Measurements from ENCODE around the gene SERPINB10.

Gene SERPINB10, protein sequence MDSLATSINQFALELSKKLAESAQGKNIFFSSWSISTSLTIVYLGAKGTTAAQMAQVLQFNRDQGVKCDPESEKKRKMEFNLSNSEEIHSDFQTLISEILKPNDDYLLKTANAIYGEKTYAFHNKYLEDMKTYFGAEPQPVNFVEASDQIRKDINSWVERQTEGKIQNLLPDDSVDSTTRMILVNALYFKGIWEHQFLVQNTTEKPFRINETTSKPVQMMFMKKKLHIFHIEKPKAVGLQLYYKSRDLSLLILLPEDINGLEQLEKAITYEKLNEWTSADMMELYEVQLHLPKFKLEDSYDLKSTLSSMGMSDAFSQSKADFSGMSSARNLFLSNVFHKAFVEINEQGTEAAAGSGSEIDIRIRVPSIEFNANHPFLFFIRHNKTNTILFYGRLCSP

DNA sequence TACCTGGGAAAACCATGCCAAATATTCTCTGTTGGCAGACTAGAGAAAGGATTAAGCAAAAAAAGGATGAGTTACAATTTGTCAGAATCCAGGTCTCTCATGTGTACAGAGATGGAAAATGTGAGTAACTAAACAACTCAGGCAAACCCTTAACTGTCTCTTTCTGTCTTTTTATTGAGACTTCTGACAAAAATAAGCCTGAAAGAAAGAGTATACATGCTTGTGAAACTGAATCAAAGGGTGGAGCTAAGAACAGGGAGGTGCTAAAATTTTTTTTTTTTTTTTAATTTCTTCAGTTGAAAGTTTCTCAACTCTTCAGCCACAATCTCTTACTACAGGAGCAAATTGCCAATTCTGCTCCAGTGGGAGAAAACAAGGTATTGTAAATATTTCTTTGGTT lies at the start of gene SERPINB10:
TSS of gene SERPINB10 (plus strand) at position 295 of the 400 bp plus-strand sequence. CDS start 7,553 bp downstream, outside the sequence.
- DNase-seq, result no peak

DNA sequence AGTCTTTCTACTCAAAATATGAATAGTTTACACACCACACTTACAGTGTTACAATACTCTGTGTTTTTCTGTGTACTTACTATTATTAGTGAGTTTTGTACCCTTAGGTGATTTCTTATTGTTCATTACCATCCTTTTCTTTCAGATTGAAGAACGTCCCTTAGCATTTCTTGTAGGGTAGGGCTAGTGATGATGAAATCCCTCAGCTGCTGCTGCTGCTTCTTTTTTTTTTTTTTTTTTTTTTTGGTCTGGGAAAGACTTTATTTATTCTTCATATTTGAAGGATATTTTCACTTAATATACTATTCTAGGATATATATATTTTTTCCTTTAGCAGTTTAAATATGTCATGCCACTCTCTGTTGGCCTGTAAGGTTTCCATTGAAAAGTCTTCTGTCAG lies 49.3 kb upstream of the SERPINB10 start:
- DNase-seq, result no peak

DNA sequence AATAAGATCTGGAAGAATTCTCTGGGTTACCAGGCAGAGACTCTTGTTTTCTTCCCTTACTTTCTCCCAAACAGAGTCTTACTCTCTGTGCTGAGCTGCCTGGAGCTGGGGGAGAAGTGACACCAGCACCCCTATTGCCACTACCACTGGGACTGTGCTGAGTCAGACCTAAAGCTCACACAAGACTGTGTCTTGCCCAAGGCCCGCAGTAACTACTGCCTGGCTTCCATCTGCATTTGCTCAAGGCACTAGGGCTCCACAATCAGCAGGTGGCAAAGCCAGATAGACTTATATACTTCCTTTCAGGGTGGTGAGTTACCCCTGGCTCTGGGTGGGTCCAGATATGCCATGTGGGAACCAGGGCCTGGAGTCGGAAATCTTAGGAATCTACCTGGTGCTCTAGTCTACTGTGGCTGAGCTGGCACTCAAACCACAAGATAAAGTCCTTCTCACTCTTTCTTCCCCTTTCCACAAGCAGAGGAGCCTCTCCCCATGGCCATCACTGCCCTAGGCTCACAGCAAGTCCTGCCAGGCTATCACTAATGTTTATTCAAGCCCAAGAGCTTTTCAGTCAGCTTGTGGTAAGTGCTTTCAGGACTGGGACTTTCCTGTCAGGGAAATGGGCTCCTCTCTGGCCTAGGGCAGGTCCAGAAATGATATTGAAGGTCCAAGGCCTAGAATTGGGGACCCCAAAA lies 47.8 kb upstream of the SERPINB10 start:
- no peak for DNase-seq

DNA sequence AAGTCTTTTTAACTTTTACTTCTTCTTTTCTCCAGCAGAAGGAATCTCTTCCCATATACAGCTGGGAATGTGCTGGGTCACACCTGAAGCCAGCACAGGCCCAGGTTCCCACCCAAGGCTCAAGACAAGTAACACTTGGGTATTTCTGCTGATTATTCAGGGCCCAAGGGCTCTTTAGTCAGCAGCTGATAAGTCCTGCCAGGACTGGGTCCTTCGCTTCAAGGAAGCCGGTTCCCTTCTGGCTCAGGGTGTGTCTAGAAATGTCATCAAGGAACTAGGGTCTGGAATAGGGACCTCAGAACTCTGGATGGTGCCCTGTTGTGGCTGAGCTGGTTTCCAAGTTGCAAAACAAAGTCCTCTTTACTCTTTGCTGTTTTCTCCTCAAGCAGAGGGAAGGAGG lies 47.2 kb upstream of the SERPINB10 start:
- DNase-seq, result no peak

DNA sequence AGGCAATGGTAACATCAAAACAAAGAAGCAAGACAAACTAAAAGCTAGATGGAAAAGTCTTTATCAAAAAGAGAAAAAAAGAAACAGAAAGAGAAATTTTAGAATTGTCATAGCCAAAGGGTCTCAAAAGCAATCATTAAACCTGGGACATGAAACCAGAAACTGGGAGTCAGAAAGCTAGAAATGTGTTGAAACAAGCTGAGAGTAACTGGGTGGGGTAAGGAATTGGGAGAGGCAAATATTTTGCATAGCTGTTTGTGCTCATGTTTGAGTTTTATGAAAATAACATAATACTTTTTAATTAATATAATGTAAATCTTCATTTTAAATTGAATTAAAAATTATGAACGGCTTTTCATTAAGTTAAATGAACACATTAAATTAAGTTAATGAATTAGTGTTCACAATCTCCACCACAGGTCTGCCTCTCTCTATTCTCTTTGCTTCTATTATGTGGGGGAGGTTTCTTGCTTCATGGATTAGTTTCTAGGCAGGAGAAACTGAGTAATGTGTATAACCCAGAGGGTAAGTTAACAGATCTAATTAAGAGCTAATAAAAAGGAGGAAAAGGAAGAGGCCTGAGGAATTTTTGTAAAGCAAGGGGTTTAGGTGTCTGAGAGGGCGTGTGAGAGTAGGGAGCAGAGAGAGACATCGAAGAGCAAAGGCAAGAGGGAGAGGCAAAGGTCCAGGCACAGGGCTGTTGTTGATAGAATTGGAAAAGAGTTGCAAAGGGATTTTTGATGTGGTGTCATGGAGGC lies 40.2 kb upstream of the SERPINB10 start:
- DNase-seq, result no peak

DNA sequence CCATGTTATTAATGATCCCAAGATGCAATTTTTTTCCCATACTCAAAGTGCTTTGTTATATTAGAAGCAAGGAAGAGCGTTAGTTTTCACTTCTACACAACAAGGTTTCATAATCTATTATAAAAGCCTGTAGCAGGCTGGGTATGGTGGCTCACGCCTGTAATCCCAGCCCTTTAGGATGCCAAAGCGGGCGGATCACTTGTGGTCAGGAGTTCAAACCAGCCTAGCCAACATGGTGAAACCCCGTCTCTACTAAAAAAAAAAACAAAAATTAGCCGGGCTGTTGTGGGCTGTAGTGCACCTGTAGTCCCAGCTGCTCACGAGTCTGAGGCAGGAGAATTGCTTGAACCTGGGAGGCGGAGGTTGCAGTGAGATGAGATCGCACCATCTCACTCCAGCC lies 39.2 kb upstream of the SERPINB10 start:
- no peak for DNase-seq

DNA sequence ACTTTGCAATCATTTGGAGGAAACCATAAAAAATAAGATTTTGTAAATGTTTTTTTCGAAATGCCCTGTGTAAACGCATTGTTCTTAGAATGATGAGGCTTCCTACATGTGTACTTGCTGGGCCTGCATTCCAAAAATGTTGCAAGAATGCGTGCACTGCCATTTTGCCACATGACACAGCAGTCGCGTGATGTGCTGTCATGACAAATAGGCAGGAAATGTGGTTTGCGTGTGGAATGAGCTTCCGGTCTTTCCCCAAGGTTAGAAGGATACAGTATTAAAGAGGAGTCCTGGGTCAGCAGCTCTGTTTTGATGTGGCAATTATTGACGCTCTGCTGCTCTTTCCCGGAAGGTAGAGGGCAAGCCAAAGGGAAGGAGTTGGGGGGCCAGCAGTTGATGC lies 38.4 kb upstream of the SERPINB10 start:
- no peak for DNase-seq

DNA sequence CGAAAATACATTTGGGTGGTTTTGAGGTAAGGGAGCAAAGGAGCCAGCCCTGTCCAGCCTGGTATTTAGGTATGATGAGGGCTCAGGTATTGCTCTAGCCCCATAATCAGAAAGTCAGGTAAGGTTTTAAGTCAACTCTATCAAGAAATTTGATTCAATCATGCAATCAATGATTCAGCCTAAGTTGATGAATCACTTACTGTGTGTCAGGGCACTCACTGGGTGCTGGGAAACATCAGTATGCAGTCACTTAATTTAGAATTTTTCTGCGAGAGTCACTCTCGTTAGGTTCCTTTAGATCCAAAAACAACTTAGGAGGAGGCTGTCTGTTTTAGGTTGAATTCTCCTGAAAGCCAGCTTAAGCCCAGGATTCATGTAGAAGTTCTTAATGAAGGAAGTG lies 37.9 kb upstream of the SERPINB10 start:
- no peak for DNase-seq

DNA sequence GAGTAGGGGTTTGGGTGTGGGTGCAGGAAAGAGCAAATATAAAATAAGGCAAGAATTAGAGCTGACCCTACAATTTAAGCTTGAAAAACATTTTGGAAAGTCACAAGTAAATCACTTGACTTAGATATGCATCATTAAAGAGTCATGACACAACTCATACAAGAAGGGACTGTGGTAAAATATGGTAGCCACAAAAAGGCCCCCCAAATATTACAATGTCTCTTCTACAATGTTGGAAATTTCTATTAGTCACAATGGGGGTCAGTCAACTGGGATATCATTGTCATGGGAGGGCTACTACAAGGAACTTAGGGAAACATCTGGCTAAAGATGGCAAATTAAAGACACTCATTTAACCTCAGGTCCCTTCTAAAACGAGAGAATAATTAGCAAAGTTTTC lies 35.9 kb upstream of the SERPINB10 start:
- DNase-seq, result no peak

DNA sequence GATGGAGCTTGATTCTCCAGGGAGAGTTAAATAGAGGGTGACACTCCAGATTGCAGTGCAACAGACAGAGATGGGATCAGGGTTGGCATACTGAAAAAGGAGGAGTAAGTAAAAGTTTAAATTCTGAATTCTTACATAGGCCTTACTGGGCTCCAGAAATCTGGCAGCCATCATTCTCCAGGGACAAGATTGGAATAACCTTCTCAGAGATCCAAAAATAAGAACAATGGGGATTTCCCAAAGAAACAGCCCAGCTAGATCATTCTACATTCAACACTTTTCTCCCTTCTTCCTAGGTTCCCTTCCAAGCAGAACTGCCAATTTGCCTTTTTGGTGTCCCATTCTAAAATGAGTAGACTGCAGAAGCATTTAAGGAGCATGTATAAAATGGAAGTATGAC lies 35.2 kb upstream of the SERPINB10 start:
- DNase-seq, result no peak

DNA sequence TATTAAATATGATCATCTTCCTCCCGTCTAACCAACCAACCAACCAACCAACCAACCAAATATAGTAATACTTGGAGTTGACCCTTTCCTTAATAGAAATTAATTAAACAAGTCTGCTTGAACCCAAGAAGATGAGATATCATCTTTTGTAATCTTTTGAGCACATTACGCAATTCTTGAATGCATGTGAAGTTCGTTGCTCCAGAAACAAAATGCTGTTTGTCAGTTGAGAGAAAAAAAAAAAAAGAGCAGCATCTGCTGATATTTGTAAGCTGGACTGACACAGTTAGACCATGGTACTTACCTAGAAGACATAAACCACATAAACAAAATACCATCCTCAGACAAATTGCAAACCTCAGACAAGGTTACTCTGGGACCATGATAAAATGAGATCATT lies 29.4 kb upstream of the SERPINB10 start:
- no peak for DNase-seq

DNA sequence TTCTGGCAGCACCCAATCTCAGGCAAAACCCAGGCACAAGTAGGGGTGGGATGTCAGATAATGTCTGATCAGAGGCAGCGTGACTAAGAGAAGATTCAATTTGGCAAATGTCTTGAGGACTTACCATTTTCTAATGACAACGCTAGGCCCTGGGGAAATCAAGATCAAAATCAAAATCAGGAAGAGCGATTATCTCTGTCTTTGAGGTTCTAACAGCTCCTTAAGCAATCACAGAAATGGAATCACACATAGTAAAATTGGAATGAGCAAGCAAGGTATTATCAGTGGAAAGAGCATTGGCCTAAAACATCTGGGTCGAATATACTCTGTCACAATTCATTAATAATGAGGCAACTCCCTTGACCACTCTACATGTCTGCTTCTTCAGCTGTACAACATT lies 28.8 kb upstream of the SERPINB10 start:
- DNase-seq, result no peak

DNA sequence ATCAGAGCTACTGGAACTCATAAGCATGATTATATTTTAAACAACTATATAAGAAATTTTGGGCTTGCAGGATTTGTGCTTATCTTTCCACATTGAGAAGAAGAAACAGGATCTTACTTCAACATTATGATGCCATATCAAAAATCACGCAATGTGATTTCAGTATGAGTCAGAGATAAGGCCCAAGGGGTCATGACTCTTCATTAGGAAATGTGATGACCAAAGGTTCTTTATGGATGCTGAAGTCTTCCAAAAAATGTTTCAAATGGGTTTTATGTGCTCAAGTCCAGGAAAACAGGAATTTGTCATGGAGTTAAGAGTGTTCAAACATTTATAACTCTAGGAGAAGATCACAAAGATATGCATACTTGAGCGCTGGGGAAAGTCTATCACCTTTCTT lies 28.0 kb upstream of the SERPINB10 start:
- DNase-seq, result no peak

DNA sequence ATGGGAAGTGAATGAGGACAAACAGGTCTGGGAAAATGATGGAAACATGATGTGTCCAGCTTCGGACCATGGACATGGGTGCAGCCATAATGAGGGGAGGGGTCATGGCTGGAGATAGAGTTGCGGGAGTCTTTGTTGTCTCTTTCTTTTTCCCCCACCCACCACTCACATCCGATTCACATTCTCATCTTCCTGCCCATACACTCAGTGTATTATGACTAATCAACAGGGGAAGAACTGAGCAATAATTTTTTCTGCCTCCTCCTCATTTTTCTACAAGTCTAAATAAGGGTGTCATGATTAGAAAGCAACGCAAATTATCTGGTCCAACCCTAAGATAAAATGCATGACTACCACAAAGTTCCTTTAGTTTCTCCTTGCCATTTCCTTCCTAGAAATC lies 25.9 kb upstream of the SERPINB10 start:
- no peak for DNase-seq

DNA sequence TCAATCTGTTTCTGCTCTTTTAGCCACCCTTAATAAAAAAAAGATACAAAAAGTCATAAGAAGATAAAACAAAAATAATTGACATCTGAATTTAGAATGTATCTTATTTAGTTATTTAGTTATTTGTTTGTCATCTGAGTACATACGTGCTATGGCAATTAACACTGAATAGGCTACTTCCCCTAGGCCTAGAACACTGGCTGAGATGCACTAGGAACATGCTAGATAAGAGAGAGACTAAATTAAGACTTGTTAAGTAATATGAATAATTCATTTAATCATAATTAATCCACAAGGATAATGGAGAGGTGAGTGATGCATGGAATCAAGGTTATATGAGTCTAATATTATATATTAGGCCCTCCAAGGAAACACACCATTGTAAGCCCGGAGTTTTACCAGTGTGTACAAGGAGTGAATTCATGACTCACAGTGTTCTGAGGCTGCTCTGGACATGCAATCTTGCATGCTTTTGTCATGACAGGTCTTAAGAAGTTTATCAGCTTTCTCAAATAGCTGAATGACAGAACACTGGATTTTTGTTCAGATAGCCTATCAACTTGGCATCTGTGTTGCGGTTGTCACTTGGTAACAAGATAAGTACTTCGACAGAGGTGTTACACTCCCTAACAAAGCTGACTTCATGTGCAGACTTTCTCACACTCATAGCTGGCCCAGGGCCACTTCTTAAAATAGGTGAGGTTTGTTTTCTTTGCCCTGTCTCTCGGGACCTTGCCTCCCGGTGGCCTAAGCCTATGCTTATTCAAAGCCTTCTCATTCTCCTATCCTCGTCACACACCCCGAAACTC lies 25.2 kb upstream of the SERPINB10 start:
- no peak for DNase-seq

DNA sequence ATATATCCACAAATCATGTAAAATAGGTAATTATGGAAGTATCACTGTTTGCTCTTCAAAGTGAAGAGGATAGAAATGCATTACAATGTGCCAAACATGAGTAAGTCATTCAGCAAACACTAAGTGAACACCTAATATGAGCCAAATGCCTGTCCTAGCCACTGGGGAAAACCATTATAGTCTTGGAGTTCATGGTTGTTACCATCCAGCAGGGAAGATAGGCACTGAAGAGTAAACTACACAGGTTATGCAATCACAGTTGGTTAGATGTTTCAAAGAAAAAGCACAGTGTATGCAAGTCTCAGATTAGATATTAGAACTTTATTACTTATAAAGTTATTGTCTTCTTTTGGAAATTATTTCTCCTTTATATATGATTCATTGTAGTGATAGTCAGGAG lies 24.1 kb upstream of the SERPINB10 start:
- no peak for DNase-seq

DNA sequence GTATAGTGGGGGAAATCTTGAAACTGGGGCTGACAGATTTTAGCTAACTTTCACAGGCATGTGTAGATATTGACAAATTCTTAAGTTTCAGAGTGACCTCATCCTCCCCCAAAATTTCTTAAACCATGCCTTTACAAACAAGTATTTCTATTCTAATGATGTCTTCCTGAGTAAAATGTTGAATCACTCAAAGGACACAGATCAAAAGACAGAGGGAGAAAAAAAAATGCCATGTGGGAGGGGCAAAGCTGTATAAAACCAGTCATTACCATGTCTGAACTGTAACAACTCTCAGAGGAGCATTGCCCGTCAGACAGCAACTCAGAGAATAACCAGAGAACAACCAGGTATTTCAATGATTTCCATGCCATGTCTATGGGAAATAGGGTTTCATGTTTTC lies 20.3 kb upstream of the SERPINB10 start, which contains the start of gene SERPINB2:
TSS of gene SERPINB2 (plus strand) at position 282 of the 400 bp plus-strand sequence. CDS start 3,740 bp downstream, outside the sequence.
- no peak for DNase-seq

DNA sequence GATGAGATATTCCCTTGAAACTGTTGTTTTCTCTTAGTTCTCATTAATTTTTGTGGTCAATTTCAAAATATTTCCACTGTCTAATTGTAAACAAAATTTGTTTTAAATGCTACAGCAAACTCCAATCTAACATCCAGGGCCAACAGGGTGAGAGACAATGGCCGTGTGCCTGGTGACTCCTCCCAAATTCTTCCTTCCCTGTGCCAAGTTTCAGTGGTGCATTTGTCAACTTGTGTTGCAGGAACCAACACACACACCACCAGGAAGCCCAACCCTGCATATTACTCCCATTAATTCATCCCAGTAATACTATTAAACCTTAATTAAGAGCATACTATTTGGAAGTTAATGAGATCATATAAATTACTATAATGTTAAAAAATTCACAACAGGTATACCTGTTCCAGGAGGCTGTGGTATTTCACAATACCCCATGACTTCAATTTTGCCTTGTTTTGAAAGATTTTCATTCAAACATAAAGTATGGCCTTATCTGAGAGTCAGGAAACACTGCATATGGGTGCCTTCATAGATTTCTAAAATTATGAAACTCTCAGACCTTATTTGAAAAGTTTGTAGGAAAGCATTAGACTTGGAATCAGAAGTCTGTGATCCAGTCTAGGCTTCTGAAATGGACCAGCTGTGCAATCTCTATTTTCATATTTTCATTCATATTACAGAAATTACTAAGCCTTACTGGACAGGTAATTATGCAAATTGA lies 19.1 kb upstream of the SERPINB10 start:
- DNase-seq, result no peak

DNA sequence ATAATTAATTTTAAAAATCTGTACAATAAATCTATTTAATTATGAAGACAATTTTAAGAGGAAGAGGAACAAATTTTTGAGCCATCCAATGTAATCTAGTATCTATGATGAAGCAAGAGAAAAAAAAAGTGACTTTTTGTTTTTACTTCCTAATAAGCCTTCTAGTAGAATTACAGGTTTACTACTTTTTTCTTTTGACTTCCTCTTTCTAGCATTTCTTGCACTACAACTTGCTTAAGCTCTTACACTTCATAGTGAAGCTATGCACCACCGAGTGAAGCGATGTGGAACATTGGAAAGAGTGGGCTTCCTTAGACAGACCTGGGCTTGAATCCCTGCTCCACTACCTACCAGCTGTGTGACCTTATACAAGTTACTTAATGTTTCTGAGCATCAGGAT lies 18.1 kb upstream of the SERPINB10 start:
- no peak for DNase-seq

DNA sequence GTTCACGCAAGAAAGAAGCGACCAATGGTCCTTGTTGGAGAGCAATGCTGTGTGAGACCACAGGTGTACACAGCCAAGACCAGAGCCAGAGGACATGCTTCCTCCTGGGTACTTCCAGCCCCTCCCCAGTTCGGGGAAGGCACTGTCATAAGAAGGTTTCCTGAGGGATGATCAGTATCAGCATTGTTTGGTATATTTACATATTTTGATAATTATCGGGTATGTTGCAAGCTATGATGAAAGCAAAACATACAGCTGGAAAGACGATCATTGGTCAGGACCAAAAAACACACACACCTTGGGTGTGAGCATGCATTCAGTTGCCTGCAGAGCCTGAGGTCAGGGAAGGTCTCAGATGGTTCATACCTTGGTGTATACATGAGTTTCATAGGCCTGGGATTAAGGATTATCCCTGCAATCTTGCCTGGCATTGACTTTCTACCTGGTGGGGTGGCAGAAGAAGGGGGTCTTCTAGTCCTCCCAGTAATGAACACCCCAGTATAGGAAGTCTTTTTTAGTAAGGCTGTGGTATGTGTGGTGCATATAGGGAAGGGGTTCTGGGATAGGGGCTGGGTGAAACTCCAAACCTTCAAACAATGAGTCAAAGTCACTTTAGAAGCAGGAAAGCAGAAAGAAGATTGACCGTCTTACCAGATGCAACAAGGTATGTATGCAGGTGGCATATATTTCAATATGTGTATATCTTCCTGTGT lies 17.4 kb upstream of the SERPINB10 start:
- no peak for DNase-seq

DNA sequence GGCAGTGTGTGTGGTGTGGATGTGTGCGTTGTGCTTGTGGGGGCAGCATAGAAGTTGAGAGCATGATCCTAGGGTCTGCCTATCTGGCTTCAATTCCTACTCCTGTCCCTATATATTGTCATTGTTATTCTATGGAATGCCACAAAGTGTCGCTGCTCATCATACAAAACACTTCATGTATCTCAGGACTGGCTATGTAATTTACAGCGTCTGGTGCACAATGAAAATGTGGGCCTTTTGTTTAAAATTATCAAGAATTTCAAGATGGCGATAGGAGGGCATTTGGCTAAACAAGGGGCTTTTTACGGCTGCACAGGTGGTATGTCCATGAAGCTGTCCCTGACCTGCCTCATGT lies 16.8 kb upstream of the SERPINB10 start:
- DNase-seq, result no peak
